WTC11 (cell line): ENCODE measurements around the gene RFX3. TPM values are rescaled to one million over a fixed set of nuclear protein-coding genes. Genes with fewer than 3 reads are reported as not detected.

Experiments used
- ATAC-seq: fragments of 200-7000 bp; cut with Tn5 transposase; 2 replicates; pipeline ENCODE4 v1.10.0; 2021; ENCODE audit warnings: mild to moderate bottlenecking, moderate library complexity
- CTCF ChIA-PET: fragments of 300-600 bp; sonication (Branson Sonifier 250); formaldehyde crosslinking; loops from one replicate; lab custom pipeline; 2021; ENCODE audit warnings: antibody characterized with exemption; lab: Charles Lee
- POLR2A ChIA-PET: fragments of 350-600 bp; sonication (Branson Sonifier 250); formaldehyde crosslinking; loops from one replicate; lab custom pipeline; 2021; ENCODE audit warnings: antibody characterized with exemption; lab: Charles Lee
- DNase-seq: peaks from one replicate; pipeline ENCODE4 v3.0.0; 2021; ENCODE audit warnings: low spot score
- H3K27ac Mint-ChIP-seq: 2 replicates; pipeline ENCODE4 v1.8.0; 2021; ENCODE audit warnings: mixed read lengths
- H3K27me3 Mint-ChIP-seq: 2 replicates; pipeline ENCODE4 v1.8.0; 2021; ENCODE audit warnings: low read depth, mild to moderate bottlenecking, moderate library complexity, mixed read lengths
- H3K36me3 Mint-ChIP-seq: 2 replicates; pipeline ENCODE4 v1.8.0; 2021; ENCODE audit warnings: mixed read lengths
- H3K4me1 Mint-ChIP-seq: 2 replicates; pipeline ENCODE4 v1.8.0; 2022; ENCODE audit warnings: mixed read lengths
- H3K4me3 Mint-ChIP-seq: 2 replicates; pipeline ENCODE4 v1.8.0; 2021; ENCODE audit warnings: mild to moderate bottlenecking, moderate library complexity, mixed read lengths
- H3K9me3 Mint-ChIP-seq: 2 replicates; pipeline ENCODE4 v1.8.0; 2021; ENCODE audit warnings: mixed read lengths
- ATF1 ChIP-seq: sonication (generic); formaldehyde crosslinking; IDR thresholded peaks from 2 replicates; pipeline ENCODE4 v1.8.1; 2023; ENCODE audit warnings: mild to moderate bottlenecking, moderate library complexity, missing genetic modification reagents
- ERG ChIP-seq: fragments of 250-450 bp; sonication (Bioruptor Pico); IDR thresholded peaks from 2 replicates; pipeline ENCODE4 v1.8.0; 2021; ENCODE audit warnings: mild to moderate bottlenecking
- FOXK1 ChIP-seq: sonication (generic); formaldehyde crosslinking; IDR thresholded peaks from 2 replicates; pipeline ENCODE4 v1.8.0; 2022; ENCODE audit warnings: mild to moderate bottlenecking, moderate library complexity, missing genetic modification reagents
- FOXP1 ChIP-seq: sonication (generic); formaldehyde crosslinking; IDR thresholded peaks from 2 replicates; pipeline ENCODE4 v1.8.0; 2022; ENCODE audit warnings: missing genetic modification reagents, mild to moderate bottlenecking, moderate library complexity, borderline replicate concordance
- GRHL2 ChIP-seq: fragments of 250-450 bp; sonication (Bioruptor Pico); IDR thresholded peaks from 2 replicates; pipeline ENCODE4 v1.8.0; 2022; ENCODE audit warnings: mild to moderate bottlenecking, moderate library complexity; ENCODE audit not compliant: insufficient replicate concordance, severe bottlenecking
- HMGA2 ChIP-seq: fragments of 250-450 bp; sonication (Bioruptor Pico); IDR thresholded peaks from 2 replicates; pipeline ENCODE4 v1.4.0; 2021; ENCODE audit warnings: mild to moderate bottlenecking, moderate library complexity
- MAX ChIP-seq: sonication (generic); formaldehyde crosslinking; IDR thresholded peaks from 2 replicates; pipeline ENCODE4 v1.8.0; 2022; ENCODE audit warnings: mild to moderate bottlenecking, missing genetic modification reagents
- MXD4 ChIP-seq: fragments of 250-450 bp; sonication (Bioruptor Pico); IDR thresholded peaks from 2 replicates; pipeline ENCODE4 v1.8.0; 2021; ENCODE audit warnings: mild to moderate bottlenecking, moderate library complexity, borderline replicate concordance
- NR2C2 ChIP-seq: sonication (generic); formaldehyde crosslinking; IDR thresholded peaks from 2 replicates; pipeline ENCODE4 v1.8.0; 2022; ENCODE audit warnings: mild to moderate bottlenecking, missing genetic modification reagents
- NR3C1 ChIP-seq: sonication (generic); formaldehyde crosslinking; conservative IDR thresholded peaks from 2 replicates; pipeline ENCODE4 v1.8.1; 2023; ENCODE audit warnings: low read depth, mild to moderate bottlenecking, missing genetic modification reagents
- PRRX2 ChIP-seq: fragments of 250-450 bp; sonication (Bioruptor Pico); IDR thresholded peaks from 2 replicates; pipeline ENCODE4 v1.8.0; 2021; ENCODE audit warnings: mild to moderate bottlenecking
- RORB ChIP-seq: fragments of 250-450 bp; sonication (Bioruptor Pico); IDR thresholded peaks from 2 replicates; pipeline ENCODE4 v1.9.0; 2021; ENCODE audit warnings: mild to moderate bottlenecking
- SMAD4 ChIP-seq: sonication (generic); formaldehyde crosslinking; IDR thresholded peaks from 2 replicates; pipeline ENCODE4 v1.8.0; 2022; ENCODE audit warnings: mild to moderate bottlenecking, missing genetic modification reagents
- SOX15 ChIP-seq: fragments of 250-450 bp; sonication (Bioruptor Pico); IDR thresholded peaks from 2 replicates; pipeline ENCODE4 v1.9.0; 2021; ENCODE audit warnings: mild to moderate bottlenecking
- ZNF138 ChIP-seq: sonication (generic); formaldehyde crosslinking; conservative IDR thresholded peaks from 2 replicates; pipeline ENCODE4 v1.8.1; 2022; ENCODE audit warnings: mild to moderate bottlenecking, moderate library complexity, missing genetic modification reagents
- ZNF396 ChIP-seq: fragments of 250-450 bp; sonication (Bioruptor Pico); IDR thresholded peaks from 2 replicates; pipeline ENCODE4 v1.8.0; 2021; ENCODE audit warnings: mild to moderate bottlenecking, moderate library complexity, borderline replicate concordance
- ZNF671 ChIP-seq: fragments of 250-450 bp; sonication (Bioruptor Pico); IDR thresholded peaks from 2 replicates; pipeline ENCODE4 v1.8.0; 2021; ENCODE audit warnings: mild to moderate bottlenecking
- total RNA-seq: library from RNA; stranded (reverse); gene quantifications from 3 replicates; pipeline ENCODE4 v1.2.3, GENCODE V29; 2021
- TF ChIP-seq, protein P1 (sequence below): sonication (generic); formaldehyde crosslinking; IDR thresholded peaks from 2 replicates; pipeline ENCODE4 v1.8.1; 2022; ENCODE audit warnings: low read depth, mild to moderate bottlenecking, moderate library complexity, missing genetic modification reagents, borderline replicate concordance
- TF ChIP-seq, protein P2 (sequence below): fragments of 250-450 bp; sonication (Bioruptor Pico); IDR thresholded peaks from 2 replicates; pipeline ENCODE4 v1.9.0; 2021; ENCODE audit warnings: mild to moderate bottlenecking
- TF ChIP-seq, protein P3 (sequence below): sonication (generic); formaldehyde crosslinking; IDR thresholded peaks from 2 replicates; pipeline ENCODE4 v1.8.1; 2023; ENCODE audit warnings: mild to moderate bottlenecking, missing genetic modification reagents
- TF ChIP-seq, protein P4 (sequence below): sonication (generic); formaldehyde crosslinking; IDR thresholded peaks from 2 replicates; pipeline ENCODE4 v1.8.0; 2022; ENCODE audit warnings: mild to moderate bottlenecking, missing genetic modification reagents
- TF ChIP-seq, protein P5 (sequence below): sonication (generic); formaldehyde crosslinking; IDR thresholded peaks from 2 replicates; pipeline ENCODE4 v1.8.1; 2023; ENCODE audit warnings: mild to moderate bottlenecking, missing genetic modification reagents, moderate library complexity
- TF ChIP-seq, protein P6 (sequence below): fragments of 250-450 bp; sonication (Bioruptor Pico); IDR thresholded peaks from 2 replicates; pipeline ENCODE4 v1.9.0; 2021; ENCODE audit warnings: mild to moderate bottlenecking, borderline replicate concordance
- TF ChIP-seq, protein P7 (sequence below): fragments of 200-600 bp; IDR thresholded peaks from 2 replicates; pipeline ENCODE4 v1.8.0; 2022; ENCODE audit warnings: antibody characterized with exemption

Gene RFX3
- total RNA-seq, 1 experiment from 2014 or later: 13.7 TPM

GRCh38 chr9:3478549-3478953 lies 47.2 kb downstream of the RFX3 start (continued):
- TF ChIP-seq, protein P1, sequence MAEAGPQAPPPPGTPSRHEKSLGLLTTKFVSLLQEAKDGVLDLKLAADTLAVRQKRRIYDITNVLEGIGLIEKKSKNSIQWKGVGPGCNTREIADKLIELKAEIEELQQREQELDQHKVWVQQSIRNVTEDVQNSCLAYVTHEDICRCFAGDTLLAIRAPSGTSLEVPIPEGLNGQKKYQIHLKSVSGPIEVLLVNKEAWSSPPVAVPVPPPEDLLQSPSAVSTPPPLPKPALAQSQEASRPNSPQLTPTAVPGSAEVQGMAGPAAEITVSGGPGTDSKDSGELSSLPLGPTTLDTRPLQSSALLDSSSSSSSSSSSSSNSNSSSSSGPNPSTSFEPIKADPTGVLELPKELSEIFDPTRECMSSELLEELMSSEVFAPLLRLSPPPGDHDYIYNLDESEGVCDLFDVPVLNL (CRISPR knock-in tag): no peak
- TF ChIP-seq NR3C1 (CRISPR knock-in tag) (no peak), RORB (CRISPR knock-in tag) (no peak), ZNF138 (CRISPR knock-in tag) (no peak), ZNF396 (CRISPR knock-in tag) (no peak), FOXP1 (CRISPR knock-in tag) (no peak), SOX15 (CRISPR knock-in tag) (no peak), PRRX2 (CRISPR knock-in tag) (no peak)
- TF ChIP-seq, protein P2, sequence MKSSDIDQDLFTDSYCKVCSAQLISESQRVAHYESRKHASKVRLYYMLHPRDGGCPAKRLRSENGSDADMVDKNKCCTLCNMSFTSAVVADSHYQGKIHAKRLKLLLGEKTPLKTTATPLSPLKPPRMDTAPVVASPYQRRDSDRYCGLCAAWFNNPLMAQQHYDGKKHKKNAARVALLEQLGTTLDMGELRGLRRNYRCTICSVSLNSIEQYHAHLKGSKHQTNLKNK: no peak
- TF ChIP-seq, protein P3, sequence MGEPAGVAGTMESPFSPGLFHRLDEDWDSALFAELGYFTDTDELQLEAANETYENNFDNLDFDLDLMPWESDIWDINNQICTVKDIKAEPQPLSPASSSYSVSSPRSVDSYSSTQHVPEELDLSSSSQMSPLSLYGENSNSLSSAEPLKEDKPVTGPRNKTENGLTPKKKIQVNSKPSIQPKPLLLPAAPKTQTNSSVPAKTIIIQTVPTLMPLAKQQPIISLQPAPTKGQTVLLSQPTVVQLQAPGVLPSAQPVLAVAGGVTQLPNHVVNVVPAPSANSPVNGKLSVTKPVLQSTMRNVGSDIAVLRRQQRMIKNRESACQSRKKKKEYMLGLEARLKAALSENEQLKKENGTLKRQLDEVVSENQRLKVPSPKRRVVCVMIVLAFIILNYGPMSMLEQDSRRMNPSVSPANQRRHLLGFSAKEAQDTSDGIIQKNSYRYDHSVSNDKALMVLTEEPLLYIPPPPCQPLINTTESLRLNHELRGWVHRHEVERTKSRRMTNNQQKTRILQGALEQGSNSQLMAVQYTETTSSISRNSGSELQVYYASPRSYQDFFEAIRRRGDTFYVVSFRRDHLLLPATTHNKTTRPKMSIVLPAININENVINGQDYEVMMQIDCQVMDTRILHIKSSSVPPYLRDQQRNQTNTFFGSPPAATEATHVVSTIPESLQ (CRISPR knock-in tag): no peak

DNA sequence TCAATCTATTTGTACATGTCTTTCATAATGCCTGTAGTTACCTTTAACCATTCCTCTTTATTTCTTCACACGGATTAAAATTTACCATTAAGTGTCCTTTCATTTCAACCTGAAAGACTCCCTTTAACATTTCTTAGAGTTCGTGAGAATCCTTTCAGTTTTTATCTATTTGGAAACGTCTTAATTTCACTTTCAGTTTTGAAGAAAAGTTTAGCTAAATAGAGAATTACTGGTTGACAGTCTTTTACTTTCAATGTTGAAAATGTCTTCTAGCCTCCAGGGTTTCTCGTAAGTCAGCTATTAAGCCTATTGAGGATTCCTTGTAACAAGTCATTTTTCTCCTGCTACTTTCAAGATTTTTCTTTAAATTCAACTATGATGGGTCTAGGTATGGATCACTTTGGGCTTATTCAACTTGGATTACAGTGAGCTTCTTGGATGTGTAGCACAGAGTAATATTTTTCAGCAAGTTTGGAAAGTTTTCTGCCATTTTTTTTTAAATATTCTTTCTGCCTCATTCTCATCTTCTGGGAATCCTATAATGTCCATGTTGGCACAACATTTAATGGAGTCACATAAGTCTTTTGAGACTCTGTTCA lies 48.5 kb downstream of the RFX3 start:
- H3K4me1 Mint-ChIP-seq: peaks cover 39% of the 10 kb centered on the region
- no peak for DNase-seq
- H3K4me3 Mint-ChIP-seq: no peak overlapping the region
- CTCF ChIA-PET: interaction anchor here (1.2 kb wide), 1 partner anchor 9 kb away, joined by 6 read pairs; no protein-coding TSS in a partner anchor
- no peak overlapping the region for H3K27ac Mint-ChIP-seq
- H3K36me3 Mint-ChIP-seq: no peaks in the 10 kb centered on the region; the same call in 1 of the 2 replicates
- TF ChIP-seq SMAD4 (CRISPR knock-in tag): no peak
- no peak for TF ChIP-seq ATF1
- TF ChIP-seq, protein P4, sequence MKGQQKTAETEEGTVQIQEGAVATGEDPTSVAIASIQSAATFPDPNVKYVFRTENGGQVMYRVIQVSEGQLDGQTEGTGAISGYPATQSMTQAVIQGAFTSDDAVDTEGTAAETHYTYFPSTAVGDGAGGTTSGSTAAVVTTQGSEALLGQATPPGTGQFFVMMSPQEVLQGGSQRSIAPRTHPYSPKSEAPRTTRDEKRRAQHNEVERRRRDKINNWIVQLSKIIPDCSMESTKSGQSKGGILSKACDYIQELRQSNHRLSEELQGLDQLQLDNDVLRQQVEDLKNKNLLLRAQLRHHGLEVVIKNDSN (CRISPR knock-in tag): no peak
- no peak for TF ChIP-seq HMGA2 (CRISPR knock-in tag)
- TF ChIP-seq, protein P5, sequence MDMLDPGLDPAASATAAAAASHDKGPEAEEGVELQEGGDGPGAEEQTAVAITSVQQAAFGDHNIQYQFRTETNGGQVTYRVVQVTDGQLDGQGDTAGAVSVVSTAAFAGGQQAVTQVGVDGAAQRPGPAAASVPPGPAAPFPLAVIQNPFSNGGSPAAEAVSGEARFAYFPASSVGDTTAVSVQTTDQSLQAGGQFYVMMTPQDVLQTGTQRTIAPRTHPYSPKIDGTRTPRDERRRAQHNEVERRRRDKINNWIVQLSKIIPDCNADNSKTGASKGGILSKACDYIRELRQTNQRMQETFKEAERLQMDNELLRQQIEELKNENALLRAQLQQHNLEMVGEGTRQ (CRISPR knock-in tag): no peak
- no peak for TF ChIP-seq GRHL2
- no peak for TF ChIP-seq FOXK1 (CRISPR knock-in tag)
- TF ChIP-seq NR2C2 (CRISPR knock-in tag): no peak
- TF ChIP-seq MXD4 (CRISPR knock-in tag): no peak
- TF ChIP-seq ZNF138 (CRISPR knock-in tag): no peak
- TF ChIP-seq ZNF671 (CRISPR knock-in tag): no peak
- no peak for TF ChIP-seq ERG (CRISPR knock-in tag)
- TF ChIP-seq, protein P6, sequence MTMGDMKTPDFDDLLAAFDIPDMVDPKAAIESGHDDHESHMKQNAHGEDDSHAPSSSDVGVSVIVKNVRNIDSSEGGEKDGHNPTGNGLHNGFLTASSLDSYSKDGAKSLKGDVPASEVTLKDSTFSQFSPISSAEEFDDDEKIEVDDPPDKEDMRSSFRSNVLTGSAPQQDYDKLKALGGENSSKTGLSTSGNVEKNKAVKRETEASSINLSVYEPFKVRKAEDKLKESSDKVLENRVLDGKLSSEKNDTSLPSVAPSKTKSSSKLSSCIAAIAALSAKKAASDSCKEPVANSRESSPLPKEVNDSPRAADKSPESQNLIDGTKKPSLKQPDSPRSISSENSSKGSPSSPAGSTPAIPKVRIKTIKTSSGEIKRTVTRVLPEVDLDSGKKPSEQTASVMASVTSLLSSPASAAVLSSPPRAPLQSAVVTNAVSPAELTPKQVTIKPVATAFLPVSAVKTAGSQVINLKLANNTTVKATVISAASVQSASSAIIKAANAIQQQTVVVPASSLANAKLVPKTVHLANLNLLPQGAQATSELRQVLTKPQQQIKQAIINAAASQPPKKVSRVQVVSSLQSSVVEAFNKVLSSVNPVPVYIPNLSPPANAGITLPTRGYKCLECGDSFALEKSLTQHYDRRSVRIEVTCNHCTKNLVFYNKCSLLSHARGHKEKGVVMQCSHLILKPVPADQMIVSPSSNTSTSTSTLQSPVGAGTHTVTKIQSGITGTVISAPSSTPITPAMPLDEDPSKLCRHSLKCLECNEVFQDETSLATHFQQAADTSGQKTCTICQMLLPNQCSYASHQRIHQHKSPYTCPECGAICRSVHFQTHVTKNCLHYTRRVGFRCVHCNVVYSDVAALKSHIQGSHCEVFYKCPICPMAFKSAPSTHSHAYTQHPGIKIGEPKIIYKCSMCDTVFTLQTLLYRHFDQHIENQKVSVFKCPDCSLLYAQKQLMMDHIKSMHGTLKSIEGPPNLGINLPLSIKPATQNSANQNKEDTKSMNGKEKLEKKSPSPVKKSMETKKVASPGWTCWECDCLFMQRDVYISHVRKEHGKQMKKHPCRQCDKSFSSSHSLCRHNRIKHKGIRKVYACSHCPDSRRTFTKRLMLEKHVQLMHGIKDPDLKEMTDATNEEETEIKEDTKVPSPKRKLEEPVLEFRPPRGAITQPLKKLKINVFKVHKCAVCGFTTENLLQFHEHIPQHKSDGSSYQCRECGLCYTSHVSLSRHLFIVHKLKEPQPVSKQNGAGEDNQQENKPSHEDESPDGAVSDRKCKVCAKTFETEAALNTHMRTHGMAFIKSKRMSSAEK (CRISPR knock-in tag): no peak
- TF ChIP-seq MAX (CRISPR knock-in tag): no peak
- TF ChIP-seq, protein P7, sequence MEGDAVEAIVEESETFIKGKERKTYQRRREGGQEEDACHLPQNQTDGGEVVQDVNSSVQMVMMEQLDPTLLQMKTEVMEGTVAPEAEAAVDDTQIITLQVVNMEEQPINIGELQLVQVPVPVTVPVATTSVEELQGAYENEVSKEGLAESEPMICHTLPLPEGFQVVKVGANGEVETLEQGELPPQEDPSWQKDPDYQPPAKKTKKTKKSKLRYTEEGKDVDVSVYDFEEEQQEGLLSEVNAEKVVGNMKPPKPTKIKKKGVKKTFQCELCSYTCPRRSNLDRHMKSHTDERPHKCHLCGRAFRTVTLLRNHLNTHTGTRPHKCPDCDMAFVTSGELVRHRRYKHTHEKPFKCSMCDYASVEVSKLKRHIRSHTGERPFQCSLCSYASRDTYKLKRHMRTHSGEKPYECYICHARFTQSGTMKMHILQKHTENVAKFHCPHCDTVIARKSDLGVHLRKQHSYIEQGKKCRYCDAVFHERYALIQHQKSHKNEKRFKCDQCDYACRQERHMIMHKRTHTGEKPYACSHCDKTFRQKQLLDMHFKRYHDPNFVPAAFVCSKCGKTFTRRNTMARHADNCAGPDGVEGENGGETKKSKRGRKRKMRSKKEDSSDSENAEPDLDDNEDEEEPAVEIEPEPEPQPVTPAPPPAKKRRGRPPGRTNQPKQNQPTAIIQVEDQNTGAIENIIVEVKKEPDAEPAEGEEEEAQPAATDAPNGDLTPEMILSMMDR: no peak
- TF ChIP-seq, all 79 proteins: peak for 0
- POLR2A ChIA-PET: no interaction called here
- H3K9me3 Mint-ChIP-seq: no peaks in the 10 kb centered on the region
- ATAC-seq: no peak
- no peaks in the 10 kb centered on the region for H3K27me3 Mint-ChIP-seq
